HepG2 (cell line): ENCODE data around the gene ZNF544. TPM values are rescaled to one million over a fixed set of nuclear protein-coding genes. Genes with fewer than 3 reads are reported as not detected.

Source experiments
- ARNT ChIP-seq: fragments of 450-650 bp; IDR thresholded peaks from 2 replicates; pipeline ENCODE4 v1.6.1; 2017
- ATAD3A ChIP-seq: sonication (generic); formaldehyde crosslinking; IDR thresholded peaks from 2 replicates; pipeline ENCODE4 v1.4.0; 2020; ENCODE audit warnings: missing genetic modification reagents
- ATRX ChIP-seq: sonication (generic); formaldehyde crosslinking; IDR thresholded peaks from 2 replicates; pipeline ENCODE4 v1.4.0; 2020; ENCODE audit warnings: missing genetic modification reagents, borderline replicate concordance
- CENPT ChIP-seq: sonication (generic); formaldehyde crosslinking; IDR thresholded peaks from 2 replicates; pipeline ENCODE4 v1.8.0; 2022; ENCODE audit warnings: low read depth, mild to moderate bottlenecking, moderate library complexity, missing genetic modification reagents
- GRHL1 ChIP-seq: sonication (generic); formaldehyde crosslinking; conservative IDR thresholded peaks from 2 replicates; pipeline ENCODE4 v1.8.0; 2022; ENCODE audit warnings: missing genetic modification reagents
- HMG20A ChIP-seq: IDR thresholded peaks from 2 replicates; pipeline ENCODE4 v1.6.1; 2016; ENCODE audit warnings: borderline replicate concordance
- ISL2 ChIP-seq: sonication (generic); formaldehyde crosslinking; IDR thresholded peaks from 2 replicates; pipeline ENCODE4 v1.5.0; 2020; ENCODE audit warnings: missing genetic modification reagents
- KLF16 ChIP-seq, 2 experiments: sonication (generic) in 1 of 2; formaldehyde crosslinking in 1 of 2; IDR thresholded peaks; 2 replicates each; pipeline versions ENCODE4 v1.6.1 to v1.8.0; 2016 to 2023; ENCODE audit warnings: missing genetic modification reagents in 2 of 2, missing compliant biosample characterization in 1 of 2
- MYNN ChIP-seq: sonication (generic); formaldehyde crosslinking; IDR thresholded peaks from 2 replicates; pipeline ENCODE4 v1.4.0; 2020; ENCODE audit warnings: mild to moderate bottlenecking, low read depth, missing genetic modification reagents
- RFX3 ChIP-seq: IDR thresholded peaks from 2 replicates; pipeline ENCODE4 v1.6.1; 2016; ENCODE audit warnings: missing biosample characterization, missing genetic modification reagents
- TEAD3 ChIP-seq: optimal IDR thresholded peaks from 2 replicates; pipeline ENCODE3; 2016; ENCODE audit warnings: borderline replicate concordance
- YY1 ChIP-seq: IDR thresholded peaks from 2 replicates; pipeline ENCODE4 v1.6.1; 2011; ENCODE audit warnings: low read length, low read depth, moderate library complexity, mild to moderate bottlenecking; ENCODE audit not compliant: insufficient read depth, insufficient replicate concordance
- ZNF205 ChIP-seq: IDR thresholded peaks from 2 replicates; pipeline ENCODE4 v1.6.1; 2018; ENCODE audit warnings: missing biosample characterization, missing genetic modification reagents
- ZNF441 ChIP-seq: sonication (generic); formaldehyde crosslinking; IDR thresholded peaks from 2 replicates; pipeline ENCODE4 v1.7.0; 2021; ENCODE audit warnings: missing genetic modification reagents, borderline replicate concordance
- ZNF550 ChIP-seq: sonication (generic); formaldehyde crosslinking; IDR thresholded peaks from 2 replicates; pipeline ENCODE4 v1.4.0; 2020; ENCODE audit warnings: mild to moderate bottlenecking, missing genetic modification reagents, borderline replicate concordance
- ZNF556 ChIP-seq: sonication (generic); formaldehyde crosslinking; IDR thresholded peaks from 2 replicates; pipeline ENCODE4 v1.4.0; 2020; ENCODE audit warnings: mild to moderate bottlenecking, missing genetic modification reagents, borderline replicate concordance
- ZNF619 ChIP-seq: sonication (generic); formaldehyde crosslinking; IDR thresholded peaks from 2 replicates; pipeline ENCODE4 v1.4.0; 2020; ENCODE audit warnings: mild to moderate bottlenecking, missing genetic modification reagents
- ZNF850 ChIP-seq: sonication (generic); formaldehyde crosslinking; conservative IDR thresholded peaks from 2 replicates; pipeline ENCODE4 v1.9.0; 2021; ENCODE audit warnings: mild to moderate bottlenecking, missing genetic modification reagents
- ZNF883 ChIP-seq: sonication (generic); formaldehyde crosslinking; IDR thresholded peaks from 2 replicates; pipeline ENCODE4 v1.5.1; 2020; ENCODE audit warnings: mild to moderate bottlenecking, missing genetic modification reagents; ENCODE audit errors: not compliant biosample characterization
- polyA plus RNA-seq, 8 experiments: library from polyadenylated mRNA; depleted of rRNA in 3 of 8; stranded (reverse) in 7 of 8; unstranded in 1 of 8; fragments of >200 nt; fragmentation: Illumina TruSeq in 4 of 8; extraction: Trizol in 4 of 8; gene quantifications; 2 replicates each; pipeline versions ENCODE4 v1.2.1 to v1.2.3, GENCODE V29; 2011 to 2016; ENCODE audit warnings: low read depth in 4 of 8, missing spikeins in 1 of 8, mixed read lengths in 1 of 8; ENCODE audit not compliant: insufficient read depth in 1 of 8
- total RNA-seq, 5 experiments: library from RNA; depleted of rRNA; stranded (reverse); fragments of >200 nt; fragmentation: Illumina TruSeq; extraction: Trizol; gene quantifications; 2 replicates each; pipeline ENCODE4 v1.2.3, GENCODE V29; 2016; ENCODE audit warnings: low read depth in 1 of 5
- TF ChIP-seq, protein P1 (sequence below): sonication (generic); formaldehyde crosslinking; IDR thresholded peaks from 2 replicates; pipeline ENCODE4 v1.5.0; 2020; ENCODE audit warnings: mild to moderate bottlenecking, missing genetic modification reagents
- TF ChIP-seq, protein P2 (sequence below): sonication (generic); formaldehyde crosslinking; IDR thresholded peaks from 2 replicates; pipeline ENCODE4 v1.4.0; 2020; ENCODE audit warnings: missing genetic modification reagents
- TF ChIP-seq, protein P3 (sequence below): IDR thresholded peaks from 2 replicates; pipeline ENCODE4 v1.6.1; 2016
- TF ChIP-seq, protein P4 (sequence below): sonication (generic); formaldehyde crosslinking; IDR thresholded peaks from 2 replicates; pipeline ENCODE4 v1.8.0; 2023; ENCODE audit warnings: mild to moderate bottlenecking, missing genetic modification reagents

The ZNF544 gene
- total and polyA plus RNA-seq, 2 of the 13 experiments (the other 11 are each of a cell fraction or from before 2014, with no cell fraction given) = 13.1 to 17.0 TPM

- TF ChIP-seq GRHL1 (no peak), ZNF556 (peak; percentile 93), YY1 (peak; percentile 99), ZNF441 (CRISPR knock-in tag) (no peak), ATAD3A (CRISPR knock-in tag) (no peak), ZNF850 (CRISPR knock-in tag) (no peak; the same call in 1 of the 2 replicates), TEAD3 (CRISPR knock-in tag) (no peak), RFX3 (CRISPR knock-in tag) (no peak), KLF16 (CRISPR knock-in tag; IDR thresholded peaks at IDR 0.05) (peak in 1 of 2 experiments; percentile 86; a peak in 2 of 4 replicates), ZNF619 (CRISPR knock-in tag) (0 out of 2 replicates have a peak, but pooled peaks have one; percentile 17), ZNF205 (no peak), CENPT (CRISPR knock-in tag) (peak; percentile 90), ARNT (no peak), ATRX (CRISPR knock-in tag) (no peak), MYNN (CRISPR knock-in tag) (no peak), HMG20A (CRISPR knock-in tag) (no peak), ZNF883 (CRISPR knock-in tag) (peak; percentile 72), ISL2 (CRISPR knock-in tag) (peak; percentile 20; the same call in 1 of the 2 replicates), ZNF550 (CRISPR knock-in tag) (no peak; the same call in 1 of the 2 replicates)
- TF ChIP-seq, protein P1, sequence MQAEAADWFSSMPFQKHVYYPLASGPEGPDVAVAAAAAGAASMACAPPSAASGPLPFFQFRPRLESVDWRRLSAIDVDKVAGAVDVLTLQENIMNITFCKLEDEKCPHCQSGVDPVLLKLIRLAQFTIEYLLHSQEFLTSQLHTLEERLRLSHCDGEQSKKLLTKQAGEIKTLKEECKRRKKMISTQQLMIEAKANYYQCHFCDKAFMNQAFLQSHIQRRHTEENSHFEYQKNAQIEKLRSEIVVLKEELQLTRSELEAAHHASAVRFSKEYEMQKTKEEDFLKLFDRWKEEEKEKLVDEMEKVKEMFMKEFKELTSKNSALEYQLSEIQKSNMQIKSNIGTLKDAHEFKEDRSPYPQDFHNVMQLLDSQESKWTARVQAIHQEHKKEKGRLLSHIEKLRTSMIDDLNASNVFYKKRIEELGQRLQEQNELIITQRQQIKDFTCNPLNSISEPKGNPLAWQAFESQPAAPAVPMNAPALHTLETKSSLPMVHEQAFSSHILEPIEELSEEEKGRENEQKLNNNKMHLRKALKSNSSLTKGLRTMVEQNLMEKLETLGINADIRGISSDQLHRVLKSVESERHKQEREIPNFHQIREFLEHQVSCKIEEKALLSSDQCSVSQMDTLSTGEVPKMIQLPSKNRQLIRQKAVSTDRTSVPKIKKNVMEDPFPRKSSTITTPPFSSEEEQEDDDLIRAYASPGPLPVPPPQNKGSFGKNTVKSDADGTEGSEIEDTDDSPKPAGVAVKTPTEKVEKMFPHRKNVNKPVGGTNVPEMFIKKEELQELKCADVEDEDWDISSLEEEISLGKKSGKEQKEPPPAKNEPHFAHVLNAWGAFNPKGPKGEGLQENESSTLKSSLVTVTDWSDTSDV (CRISPR knock-in tag) = no peak
- TF ChIP-seq, protein P2, sequence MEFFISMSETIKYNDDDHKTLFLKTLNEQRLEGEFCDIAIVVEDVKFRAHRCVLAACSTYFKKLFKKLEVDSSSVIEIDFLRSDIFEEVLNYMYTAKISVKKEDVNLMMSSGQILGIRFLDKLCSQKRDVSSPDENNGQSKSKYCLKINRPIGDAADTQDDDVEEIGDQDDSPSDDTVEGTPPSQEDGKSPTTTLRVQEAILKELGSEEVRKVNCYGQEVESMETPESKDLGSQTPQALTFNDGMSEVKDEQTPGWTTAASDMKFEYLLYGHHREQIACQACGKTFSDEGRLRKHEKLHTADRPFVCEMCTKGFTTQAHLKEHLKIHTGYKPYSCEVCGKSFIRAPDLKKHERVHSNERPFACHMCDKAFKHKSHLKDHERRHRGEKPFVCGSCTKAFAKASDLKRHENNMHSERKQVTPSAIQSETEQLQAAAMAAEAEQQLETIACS = peak; percentile 69
- TF ChIP-seq, protein P3, sequence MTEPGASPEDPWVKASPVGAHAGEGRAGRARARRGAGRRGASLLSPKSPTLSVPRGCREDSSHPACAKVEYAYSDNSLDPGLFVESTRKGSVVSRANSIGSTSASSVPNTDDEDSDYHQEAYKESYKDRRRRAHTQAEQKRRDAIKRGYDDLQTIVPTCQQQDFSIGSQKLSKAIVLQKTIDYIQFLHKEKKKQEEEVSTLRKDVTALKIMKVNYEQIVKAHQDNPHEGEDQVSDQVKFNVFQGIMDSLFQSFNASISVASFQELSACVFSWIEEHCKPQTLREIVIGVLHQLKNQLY = 0 out of 2 replicates have a peak, but pooled peaks have one; percentile 6
- TF ChIP-seq, protein P4, sequence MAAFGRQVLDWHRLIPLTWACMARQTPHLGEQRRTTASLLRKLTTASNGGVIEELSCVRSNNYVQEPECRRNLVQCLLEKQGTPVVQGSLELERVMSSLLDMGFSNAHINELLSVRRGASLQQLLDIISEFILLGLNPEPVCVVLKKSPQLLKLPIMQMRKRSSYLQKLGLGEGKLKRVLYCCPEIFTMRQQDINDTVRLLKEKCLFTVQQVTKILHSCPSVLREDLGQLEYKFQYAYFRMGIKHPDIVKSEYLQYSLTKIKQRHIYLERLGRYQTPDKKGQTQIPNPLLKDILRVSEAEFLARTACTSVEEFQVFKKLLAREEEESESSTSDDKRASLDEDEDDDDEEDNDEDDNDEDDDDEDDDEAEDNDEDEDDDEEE (CRISPR knock-in tag) = no peak
Observed at GRCh38 chr19:58182989-58183816, 45.5 kb upstream of the ZNF544 start, which contains the start of gene ZNF274 (continued).
